GM12878 (cell line): ENCODE results near the gene PCDHGC3. TPM values are rescaled to one million over a fixed set of nuclear protein-coding genes. Genes with fewer than 3 reads are reported as not detected.

Experiments used
- ATAC-seq: fragments of 200-7000 bp; cut with Tn5 transposase; 3 replicates; pipeline ENCODE4 v1.9.1; 2020; ENCODE audit warnings: mild to moderate bottlenecking, moderate library complexity
- BruUV-seq: library from RNA; stranded (reverse); fragments of 400-500 nt; replicated peaks from 2 replicates; lab custom pipeline; 2021; lab: Mats Ljungman, UMichigan
- CTCF ChIA-PET: fragments of 300-600 bp; sonication (Branson Sonifier 250); formaldehyde crosslinking; extraction: SDS; loops from one replicate; lab custom pipeline; 2021; ENCODE audit warnings: inconsistent platforms; lab: Yijun Ruan, JAX
- POLR2A ChIA-PET: fragments of 350-600 bp; formaldehyde crosslinking; extraction: SDS; loops from one replicate; lab custom pipeline; 2021; ENCODE audit warnings: inconsistent platforms; lab: Charles Lee
- RAD21 ChIA-PET: fragments of 300-600 bp; sonication (Branson Sonifier 250); formaldehyde crosslinking; loops from one replicate; lab custom pipeline; 2023; ENCODE audit warnings: antibody characterized with exemption; ENCODE audit not compliant: unreplicated experiment; lab: Charles Lee
- SMC1A ChIA-PET: fragments of 300-600 bp; sonication (Branson Sonifier 250); formaldehyde crosslinking; loops from one replicate; lab custom pipeline; 2023; ENCODE audit not compliant: unreplicated experiment, uncharacterized antibody; lab: Charles Lee
- DNase-seq: peaks from one replicate; pipeline ENCODE4 v3.0.0-alpha.2; 2011; ENCODE audit warnings: low read depth, low spot score
- FAIRE-seq: peaks from 3 replicates; lab custom pipeline; 2011; peaks lifted over from hg19 to GRCh38; lab: Jason Lieb, UNC
- H2AFZ ChIP-seq: 2 replicates; pipeline ENCODE4 v1.6.0; 2011; ENCODE audit warnings: low read depth, low read length, control low read depth; ENCODE audit not compliant: control insufficient read depth
- H3K27ac ChIP-seq: 2 replicates; pipeline ENCODE4 v1.5.1; 2011; ENCODE audit warnings: control low read depth; ENCODE audit not compliant: control insufficient read depth, insufficient read depth
- H3K27me3 ChIP-seq, 2 experiments: replicated peaks in 1 of 2; 2 replicates each; pipeline versions ENCODE4 v1.6.0 to v1.6.1; 2011; ENCODE audit warnings: low read length in 1 of 2; ENCODE audit not compliant: control insufficient read depth in 2 of 2, insufficient read depth in 2 of 2
- H3K36me3 ChIP-seq, 2 experiments: 2 replicates each; pipeline ENCODE4 v1.5.1; 2011; ENCODE audit warnings: low read length in 1 of 2; ENCODE audit not compliant: control insufficient read depth in 2 of 2, insufficient read depth in 2 of 2
- H3K4me1 ChIP-seq: 2 replicates; pipeline ENCODE4 v1.6.1; 2011; ENCODE audit warnings: mild to moderate bottlenecking, low read length, moderate library complexity, mixed read lengths; ENCODE audit not compliant: control insufficient read depth, insufficient read depth
- H3K4me2 ChIP-seq: 2 replicates; pipeline ENCODE4 v1.6.0; 2011; ENCODE audit warnings: control low read depth; ENCODE audit not compliant: control insufficient read depth, insufficient read depth
- H3K4me3 ChIP-seq: fragments of 200-600 bp; sonication (generic); 2 replicates; pipeline ENCODE4 v1.5.1; 2016
- H3K79me2 ChIP-seq: 2 replicates; pipeline ENCODE4 v1.6.0; 2011; ENCODE audit warnings: low read length; ENCODE audit not compliant: control insufficient read depth, insufficient read depth
- H3K9ac ChIP-seq: 2 replicates; pipeline ENCODE4 v1.8.0; 2011; ENCODE audit warnings: low read length, control low read depth, mixed read lengths; ENCODE audit not compliant: control insufficient read depth, insufficient read depth
- H3K9me3 ChIP-seq: replicated peaks from 3 replicates; pipeline ENCODE4 v1.5.1; 2011; ENCODE audit warnings: mild to moderate bottlenecking, low read length; ENCODE audit not compliant: control insufficient read depth, insufficient read depth
- H4K20me1 ChIP-seq: 2 replicates; pipeline ENCODE4 v1.6.0; 2011; ENCODE audit not compliant: control insufficient read depth, insufficient read depth
- ATF3 ChIP-seq: IDR thresholded peaks from 2 replicates; pipeline ENCODE4 v1.6.1; 2011; ENCODE audit warnings: low read depth, mild to moderate bottlenecking, low read length, moderate library complexity, borderline replicate concordance; ENCODE audit errors: extremely low read depth
- E2F8 ChIP-seq: fragments of 450-650 bp; IDR thresholded peaks from 2 replicates; pipeline ENCODE4 v1.6.1; 2018; ENCODE audit warnings: mild to moderate bottlenecking, low read depth, moderate library complexity; ENCODE audit not compliant: partially characterized antibody
- ESRRA ChIP-seq: IDR thresholded peaks from 2 replicates; pipeline ENCODE4 v1.6.1; 2012; ENCODE audit warnings: mild to moderate bottlenecking, low read length, improper control_type of control experiment
- FOXM1 ChIP-seq: IDR thresholded peaks from 2 replicates; pipeline ENCODE4 v1.6.1; 2012; ENCODE audit warnings: low read depth, mild to moderate bottlenecking, inconsistent platforms, low read length, moderate library complexity
- RAD51 ChIP-seq: fragments of 450-650 bp; IDR thresholded peaks from 2 replicates; pipeline ENCODE4 v1.6.1; 2016; ENCODE audit warnings: moderate library complexity, mild to moderate bottlenecking, inconsistent platforms
- RCOR1 ChIP-seq: conservative IDR thresholded peaks from 2 replicates; pipeline ENCODE4 v1.6.1; 2012; ENCODE audit warnings: low read depth, low read length, improper control_type of control experiment
- SMC3 ChIP-seq: IDR thresholded peaks from 2 replicates; pipeline ENCODE4 v1.6.1; 2011; ENCODE audit warnings: low read length, improper control_type of control experiment, borderline replicate concordance
- SP1 ChIP-seq: IDR thresholded peaks from one replicate; pipeline ENCODE4 v1.6.1; 2011; ENCODE audit warnings: low read depth, low read length
- WGBS: methylation state at CpG from one replicate; pipeline ENCODE4 v1.1.6; 2016; ENCODE audit warnings: low lambda C conversion rate; ENCODE audit not compliant: insufficient replicate concordance, insufficient coverage; ENCODE audit errors: missing lambda C conversion rate; 5-methylcytosine and 5-hydroxymethylcytosine counted together
- in situ Hi-C: fragments of 300-500 bp; cut with MboI; formaldehyde crosslinking; loops from 9 replicates; pipeline ENCODE4 v1.14.3; 2018; ENCODE audit warnings: mixed read lengths
- intact Hi-C: fragments of 100-400 bp; cut with micrococcal nuclease; formaldehyde crosslinking; loops from one replicate; pipeline ENCODE4 v1.14.2; 2022; ENCODE audit not compliant: unreplicated experiment
- polyA plus RNA-seq, 11 experiments: library from polyadenylated mRNA; depleted of rRNA in 4 of 11; unstranded in 6 of 11; stranded (reverse) in 5 of 11; fragments of >200 nt; fragmentation: Nextera tagmentation in 4 of 11; fragmentation: Illumina TruSeq in 1 of 11; extraction: Ambion mirVana in 4 of 11; extraction: Trizol in 1 of 11; gene quantifications; 1 replicate in 1 of 11; 2 replicates in 10 of 11; pipeline versions ENCODE4 v1.2.1 to v1.2.3, GENCODE V29; 2011 to 2016; ENCODE audit warnings: inconsistent platforms in 2 of 11, missing spikeins in 2 of 11, low read depth in 1 of 11
- total RNA-seq, 4 experiments: library from RNA; depleted of rRNA in 3 of 4; stranded (reverse); fragments of >200 nt in 3 of 4; fragmentation: Illumina TruSeq in 1 of 4; extraction: Trizol in 1 of 4; gene quantifications; 2 replicates each; pipeline versions ENCODE4 v1.2.1 to v1.2.3, GENCODE V29; 2013 to 2021
- TF ChIP-seq, protein P1 (sequence below): fragments of 150-350 bp; IDR thresholded peaks from 2 replicates; pipeline ENCODE4 v1.6.1; 2016; ENCODE audit warnings: low read depth, low read length

PCDHGC3 gene
- total and polyA plus RNA-seq, 10 of the 15 experiments (the other 5 are each of a cell fraction or from before 2014, with no cell fraction given), result 0.53 to 22.1 (median 12.0) TPM

- Histone ChIP-seq H4K20me1 (no peaks in the 10 kb centered on the region), H2AFZ (no peak overlapping the region; the same call in 1 of the 2 replicates), H3K9me3 (no peaks in the 10 kb centered on the region; the same call in 2 of the 3 replicates), H3K4me1 (peaks cover 24% of the 10 kb centered on the region), H3K4me3 (no peak overlapping the region), H3K9ac (no peak overlapping the region), H3K27me3 (no peaks in the 10 kb centered on the region; a peak in 1 of 4 replicates), H3K4me2 (no peak overlapping the region), H3K27ac (no peak overlapping the region)
- RAD21 ChIA-PET, result no interaction called here
- intact Hi-C loops, result no loop called here
- ATAC-seq (no peak), DNase-seq (no peak), FAIRE-seq (no peak)
- POLR2A ChIA-PET, result interaction anchor here (0.6 kb wide), 1 partner anchor 13 kb away, joined by 3 read pairs; no protein-coding TSS in a partner anchor
- 95% methylated on average over 8 of the region's 8 CpGs for whole genome bisulfite sequencing
- SMC1A ChIA-PET, result no interaction called here
- BruUV-seq, result no TSS peak
- CTCF ChIA-PET, result no interaction called here
- TF ChIP-seq RAD51 (no peak), ESRRA (no peak), SP1 (no peak), RCOR1 (no peak), FOXM1 (no peak), SMC3 (no peak), E2F8 (no peak), ATF3 (no peak)
- TF ChIP-seq, protein P1, sequence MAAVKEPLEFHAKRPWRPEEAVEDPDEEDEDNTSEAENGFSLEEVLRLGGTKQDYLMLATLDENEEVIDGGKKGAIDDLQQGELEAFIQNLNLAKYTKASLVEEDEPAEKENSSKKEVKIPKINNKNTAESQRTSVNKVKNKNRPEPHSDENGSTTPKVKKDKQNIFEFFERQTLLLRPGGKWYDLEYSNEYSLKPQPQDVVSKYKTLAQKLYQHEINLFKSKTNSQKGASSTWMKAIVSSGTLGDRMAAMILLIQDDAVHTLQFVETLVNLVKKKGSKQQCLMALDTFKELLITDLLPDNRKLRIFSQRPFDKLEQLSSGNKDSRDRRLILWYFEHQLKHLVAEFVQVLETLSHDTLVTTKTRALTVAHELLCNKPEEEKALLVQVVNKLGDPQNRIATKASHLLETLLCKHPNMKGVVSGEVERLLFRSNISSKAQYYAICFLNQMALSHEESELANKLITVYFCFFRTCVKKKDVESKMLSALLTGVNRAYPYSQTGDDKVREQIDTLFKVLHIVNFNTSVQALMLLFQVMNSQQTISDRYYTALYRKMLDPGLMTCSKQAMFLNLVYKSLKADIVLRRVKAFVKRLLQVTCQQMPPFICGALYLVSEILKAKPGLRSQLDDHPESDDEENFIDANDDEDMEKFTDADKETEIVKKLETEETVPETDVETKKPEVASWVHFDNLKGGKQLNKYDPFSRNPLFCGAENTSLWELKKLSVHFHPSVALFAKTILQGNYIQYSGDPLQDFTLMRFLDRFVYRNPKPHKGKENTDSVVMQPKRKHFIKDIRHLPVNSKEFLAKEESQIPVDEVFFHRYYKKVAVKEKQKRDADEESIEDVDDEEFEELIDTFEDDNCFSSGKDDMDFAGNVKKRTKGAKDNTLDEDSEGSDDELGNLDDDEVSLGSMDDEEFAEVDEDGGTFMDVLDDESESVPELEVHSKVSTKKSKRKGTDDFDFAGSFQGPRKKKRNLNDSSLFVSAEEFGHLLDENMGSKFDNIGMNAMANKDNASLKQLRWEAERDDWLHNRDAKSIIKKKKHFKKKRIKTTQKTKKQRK, result no peak
- TF ChIP-seq, all 136 proteins: peak for 0
- in situ Hi-C loops, result no loop called here
- Histone ChIP-seq H3K36me3 (no peaks in the 10 kb centered on the region), H3K79me2 (no peaks in the 10 kb centered on the region)
Observed at GRCh38 chr5:141495453-141495811, 19.7 kb downstream of the PCDHGC3 start.
